Measurements from ENCODE around the gene RUFY3. TPM values are rescaled to one million over a fixed set of nuclear protein-coding genes. Genes with fewer than 3 reads are reported as not detected.
"Not testable (repeated sequence)": the region's sequence is repeated elsewhere in the genome, so short reads cannot be mapped to it uniquely, and the experiment has no call there.

RUFY3 gene
- total and polyA plus RNA-seq, 2 experiments from 2014 or later, result 28.1 to 43.7 TPM

- Histone ChIP-seq H3K4me3 (no peak overlapping the region), H3K36me3 (peaks cover 20% of the 10 kb centered on the region), H3K9me3 (ENCODE audit: low read depth) (no peaks in the 10 kb centered on the region), H3K27ac (no peak overlapping the region), H3K4me1 (ENCODE audit: low read depth) (no peaks in the 10 kb centered on the region), H3K27me3 (no peaks in the 10 kb centered on the region)
- no peak for DNase-seq (ENCODE audit: low read depth in 1 of 2, low spot score in 1 of 2)
- TF ChIP-seq, protein P1, sequence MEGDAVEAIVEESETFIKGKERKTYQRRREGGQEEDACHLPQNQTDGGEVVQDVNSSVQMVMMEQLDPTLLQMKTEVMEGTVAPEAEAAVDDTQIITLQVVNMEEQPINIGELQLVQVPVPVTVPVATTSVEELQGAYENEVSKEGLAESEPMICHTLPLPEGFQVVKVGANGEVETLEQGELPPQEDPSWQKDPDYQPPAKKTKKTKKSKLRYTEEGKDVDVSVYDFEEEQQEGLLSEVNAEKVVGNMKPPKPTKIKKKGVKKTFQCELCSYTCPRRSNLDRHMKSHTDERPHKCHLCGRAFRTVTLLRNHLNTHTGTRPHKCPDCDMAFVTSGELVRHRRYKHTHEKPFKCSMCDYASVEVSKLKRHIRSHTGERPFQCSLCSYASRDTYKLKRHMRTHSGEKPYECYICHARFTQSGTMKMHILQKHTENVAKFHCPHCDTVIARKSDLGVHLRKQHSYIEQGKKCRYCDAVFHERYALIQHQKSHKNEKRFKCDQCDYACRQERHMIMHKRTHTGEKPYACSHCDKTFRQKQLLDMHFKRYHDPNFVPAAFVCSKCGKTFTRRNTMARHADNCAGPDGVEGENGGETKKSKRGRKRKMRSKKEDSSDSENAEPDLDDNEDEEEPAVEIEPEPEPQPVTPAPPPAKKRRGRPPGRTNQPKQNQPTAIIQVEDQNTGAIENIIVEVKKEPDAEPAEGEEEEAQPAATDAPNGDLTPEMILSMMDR (IDR thresholded peaks at IDR 0.05; ENCODE audit: low read depth, low read length), result no peak
Observed at GRCh38 chr4:70768301-70768948, 46.7 kb downstream of the RUFY3 start.

GRCh38 chr4:70769396-70769795, 47.6 kb downstream of the RUFY3 start:
- H3K9me3 ChIP-seq (ENCODE audit: low read depth); H3K4me1 ChIP-seq (ENCODE audit: low read depth); H3K4me3 ChIP-seq; H3K27ac ChIP-seq; DNase-seq (ENCODE audit: low read depth in 1 of 2, low spot score in 1 of 2); H3K27me3 ChIP-seq: not testable (repeated sequence)
- H3K36me3 ChIP-seq, result peaks cover 19% of the 10 kb centered on the region

- TF ChIP-seq, protein P1 (IDR thresholded peaks at IDR 0.05; ENCODE audit: low read depth, low read length), result no peak
- no peaks in the 10 kb centered on the region for H3K9me3 ChIP-seq (ENCODE audit: low read depth)
- H3K36me3 ChIP-seq, result peaks cover 19% of the 10 kb centered on the region
- DNase-seq (ENCODE audit: low read depth in 1 of 2, low spot score in 1 of 2), result no peak
- no peaks in the 10 kb centered on the region for H3K27me3 ChIP-seq
- H3K27ac ChIP-seq, result no peak overlapping the region
- no peak overlapping the region for H3K4me3 ChIP-seq
- no peaks in the 10 kb centered on the region for H3K4me1 ChIP-seq (ENCODE audit: low read depth)
Observed at GRCh38 chr4:70772929-70773555, 51.3 kb downstream of the RUFY3 start.

DNA sequence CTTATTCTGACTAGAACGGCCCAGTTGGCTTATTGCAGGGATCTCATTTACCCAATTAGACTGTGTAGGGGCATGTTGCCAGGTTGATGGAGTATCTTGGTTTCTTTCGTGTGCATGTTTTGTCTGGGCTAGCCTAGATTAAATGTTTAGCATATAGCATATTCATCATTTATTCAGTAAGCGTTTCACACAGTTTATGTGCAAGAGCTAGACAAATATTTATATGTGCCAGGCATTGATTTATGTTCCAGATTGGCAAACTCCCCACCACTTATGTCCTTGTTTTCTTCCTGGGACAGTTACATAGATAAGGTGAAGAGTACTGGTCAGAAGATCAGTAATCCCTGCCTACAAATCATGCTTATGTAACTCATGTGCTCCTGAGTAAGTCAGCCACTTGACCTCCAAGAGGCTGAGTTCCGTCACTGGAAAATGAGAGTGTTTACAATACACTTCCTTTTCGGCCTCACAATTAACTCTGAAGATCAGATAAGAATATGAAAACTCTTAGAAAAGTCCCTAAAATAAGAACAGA, 57.2 kb downstream of the RUFY3 start:
- Histone ChIP-seq H3K27me3 (no peaks in the 10 kb centered on the region), H3K4me1 (ENCODE audit: low read depth) (peaks cover 2% of the 10 kb centered on the region), H3K9me3 (ENCODE audit: low read depth) (no peaks in the 10 kb centered on the region), H3K36me3 (peaks cover 9% of the 10 kb centered on the region), H3K4me3 (no peak overlapping the region), H3K27ac (peak overlapping the region; percentile 69)
- TF ChIP-seq, protein P1 (IDR thresholded peaks at IDR 0.05; ENCODE audit: low read depth, low read length), result no peak
- peak; percentile 27 to 46 for DNase-seq (ENCODE audit: low read depth in 1 of 2, low spot score in 1 of 2)

GRCh38 chr4:70783096-70783495, 61.3 kb downstream of the RUFY3 start:
- Histone ChIP-seq H3K27me3 (no peaks in the 10 kb centered on the region), H3K27ac (no peak overlapping the region), H3K9me3 (ENCODE audit: low read depth) (no peaks in the 10 kb centered on the region), H3K4me1 (ENCODE audit: low read depth) (peaks cover 2% of the 10 kb centered on the region), H3K4me3 (no peak overlapping the region), H3K36me3 (peaks cover 26% of the 10 kb centered on the region)
- TF ChIP-seq, protein P1 (IDR thresholded peaks at IDR 0.05; ENCODE audit: low read depth, low read length), result no peak
- DNase-seq (ENCODE audit: low read depth in 1 of 2, low spot score in 1 of 2), result no peak

DNA sequence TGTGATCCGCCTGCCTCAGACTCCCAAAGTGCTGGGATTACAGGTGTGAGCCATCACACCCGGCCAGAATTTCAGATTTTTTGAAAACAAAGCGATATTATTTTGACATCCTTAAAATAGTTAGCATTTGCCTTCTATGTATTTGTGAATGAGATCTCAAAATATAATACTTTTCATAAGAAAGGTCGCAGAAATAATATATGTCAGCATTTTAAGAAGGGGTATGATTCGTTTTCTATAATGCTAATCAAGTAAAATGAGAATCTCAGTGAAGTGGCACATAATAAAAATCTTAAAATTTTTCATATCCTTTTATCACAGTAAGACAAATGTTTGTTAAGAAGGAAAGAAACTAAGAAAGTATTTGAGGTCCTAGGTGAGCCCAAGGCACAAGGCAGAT, 65.7 kb downstream of the RUFY3 start:
- Histone ChIP-seq H3K9me3 (ENCODE audit: low read depth) (no peaks in the 10 kb centered on the region), H3K36me3 (peaks cover 46% of the 10 kb centered on the region), H3K4me3 (no peak overlapping the region), H3K27me3 (no peaks in the 10 kb centered on the region), H3K27ac (no peak overlapping the region), H3K4me1 (ENCODE audit: low read depth) (no peaks in the 10 kb centered on the region)
- TF ChIP-seq, protein P1 (IDR thresholded peaks at IDR 0.05; ENCODE audit: low read depth, low read length), result no peak
- no peak for DNase-seq (ENCODE audit: low read depth in 1 of 2, low spot score in 1 of 2)

Measured in cardiac muscle cell (in vitro differentiated cells and primary cell).